ENCODE measurements around the gene PPP3R2.
"Not testable (repeated sequence)": the region's sequence is repeated elsewhere in the genome, so short reads cannot be mapped to it uniquely, and the experiment has no call there.

PPP3R2 gene

DNA sequence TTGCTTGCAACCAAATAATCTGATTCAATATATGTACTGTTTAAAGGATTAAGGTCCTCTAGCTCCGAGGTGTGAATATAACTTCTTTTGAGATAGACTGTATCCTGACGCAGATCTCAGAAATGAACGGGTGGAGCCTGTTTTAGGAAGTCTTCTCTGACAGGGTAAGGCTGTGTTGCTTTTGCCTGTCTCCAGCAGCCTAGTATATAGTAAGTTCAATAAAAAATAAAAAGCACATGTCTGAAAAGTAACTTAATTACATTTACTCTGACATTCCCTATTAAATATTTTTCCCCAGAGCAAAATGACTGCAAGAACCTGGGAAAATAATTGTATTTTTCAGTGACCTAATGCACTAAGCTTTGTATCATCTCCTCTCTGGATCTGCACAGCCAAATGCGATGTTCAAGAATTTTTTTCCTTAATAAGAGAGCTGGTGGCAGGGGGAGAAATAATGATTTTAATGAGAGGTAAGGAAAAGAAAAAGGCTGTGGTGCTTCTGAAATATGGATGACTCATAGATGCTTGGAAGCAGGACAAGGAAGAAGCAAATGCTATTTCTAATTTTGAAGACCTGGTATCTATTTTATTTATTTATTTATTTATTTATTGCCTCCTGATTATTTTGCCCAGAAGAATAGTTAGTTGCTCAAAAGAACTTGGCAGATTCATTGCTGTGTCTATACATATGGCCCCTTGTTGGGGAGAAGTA is 7.3 kb downstream of the PPP3R2 start:
- DNase-seq, result no peak

DNA sequence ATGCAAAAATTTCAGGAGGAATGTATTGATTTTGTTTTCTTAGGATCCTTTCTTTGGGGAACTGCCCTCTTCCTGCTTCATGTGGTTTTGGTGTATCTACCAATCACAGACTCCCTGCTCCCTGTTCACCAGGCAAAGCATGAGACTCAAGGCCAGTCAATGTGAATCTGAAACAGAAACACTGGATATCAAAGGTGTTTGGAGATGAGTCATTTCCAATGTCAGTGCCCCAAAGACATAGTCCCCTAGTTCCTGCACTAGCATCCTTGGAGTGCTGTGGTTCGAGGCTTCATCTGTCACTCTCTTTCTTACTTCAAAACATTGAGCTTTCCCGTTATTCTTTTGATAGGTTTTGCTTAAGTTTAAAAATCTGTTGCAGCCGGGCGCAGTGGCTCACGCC is 8.1 kb downstream of the PPP3R2 start:
- DNase-seq, result no peak

- DNase-seq, result no peak
These were observed 9.0 kb downstream of the PPP3R2 start for GRCh38 chr9:101585740-101586139.

- no peak for DNase-seq
These were observed 12.2 kb downstream of the PPP3R2 start for GRCh38 chr9:101582553-101582952.

DNA sequence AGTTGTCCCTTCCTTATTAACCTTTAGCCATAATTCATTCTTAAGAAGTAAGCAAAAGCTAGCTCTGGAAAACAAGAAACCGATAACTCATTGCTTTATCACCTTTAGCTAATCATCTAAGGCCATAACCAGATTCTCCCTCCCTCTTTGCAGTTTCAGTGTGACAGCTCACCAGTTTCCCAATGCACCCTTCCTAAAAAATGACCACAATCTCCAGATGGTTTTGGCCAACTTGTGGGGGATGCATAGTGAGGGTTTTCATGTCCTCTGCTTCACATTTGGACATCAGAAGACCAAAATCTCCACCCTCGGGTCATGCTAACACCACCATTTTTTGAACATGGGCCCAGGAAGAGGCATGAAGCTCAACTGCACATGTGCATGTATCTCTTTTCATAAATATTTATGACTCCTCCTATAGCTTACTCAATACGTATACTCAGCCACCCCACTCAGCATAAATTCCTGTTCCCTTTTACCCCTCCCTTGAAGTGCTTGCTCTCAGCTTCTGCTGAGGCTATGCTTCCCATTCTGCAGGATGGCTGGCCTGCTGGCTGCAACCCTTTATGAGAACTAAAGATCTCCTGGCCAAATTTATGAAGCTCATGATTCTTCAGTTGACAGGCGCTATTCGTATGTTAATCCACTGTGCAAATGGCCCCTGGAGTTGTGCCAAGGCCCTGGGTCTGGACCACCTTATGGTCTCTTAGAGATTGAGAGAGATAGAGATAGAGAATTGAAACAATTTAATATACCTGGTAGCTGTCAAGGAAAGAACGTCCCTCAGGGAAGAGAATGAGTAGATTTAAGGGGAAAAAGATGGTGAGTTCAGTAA is 14.8 kb downstream of the PPP3R2 start:
- DNase-seq, result no peak

GRCh38 chr9:101578378-101578777 is 16.4 kb downstream of the PPP3R2 start:
- no peak for DNase-seq

DNA sequence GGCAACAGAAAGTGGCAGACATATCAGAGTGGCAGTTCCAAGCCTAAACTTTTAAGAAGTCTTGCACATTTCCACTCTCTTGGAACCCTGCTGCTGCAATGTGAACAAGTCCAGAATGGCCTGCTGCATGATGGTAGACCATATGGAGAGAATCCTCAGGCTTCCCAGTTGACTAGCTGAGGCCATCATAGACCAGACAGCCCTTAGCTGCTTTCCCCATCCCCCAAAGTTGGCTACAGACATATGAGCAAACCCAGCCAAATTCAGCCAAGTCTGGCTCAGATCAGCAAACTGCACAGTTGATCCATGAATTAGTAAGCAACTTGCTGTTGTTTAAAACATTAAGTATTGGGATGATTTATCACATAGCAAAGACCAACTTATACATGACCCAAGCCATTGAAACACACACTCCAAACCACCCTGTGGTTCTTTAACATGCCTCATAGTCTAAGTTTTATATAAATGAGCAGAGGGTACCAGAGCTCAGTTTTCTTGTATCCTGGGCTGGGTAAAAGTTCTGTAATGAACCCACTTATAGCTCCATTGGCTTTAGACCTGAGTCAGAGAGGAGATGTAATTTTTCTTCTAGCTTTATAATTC is 19.9 kb downstream of the PPP3R2 start:
- DNase-seq, result no peak

DNA sequence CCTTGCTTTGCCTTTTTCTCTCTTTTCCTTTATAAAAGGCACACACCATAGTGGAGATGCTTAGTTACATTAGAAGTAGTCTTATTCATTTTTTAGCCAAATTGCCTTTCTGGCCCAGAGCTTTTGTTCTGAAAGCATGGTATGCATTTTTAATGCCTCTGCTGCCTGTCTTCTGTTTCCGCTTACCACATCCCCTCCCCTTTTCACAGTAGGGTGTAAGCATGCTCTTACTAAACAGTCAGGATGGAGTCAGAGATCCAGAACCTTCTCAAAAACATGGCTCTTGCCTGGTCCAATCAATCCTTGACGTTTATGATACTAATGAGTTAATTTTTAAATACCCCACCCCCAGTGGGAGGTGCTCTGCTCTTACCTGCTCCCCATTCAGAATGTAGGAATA is 22.5 kb downstream of the PPP3R2 start:
- DNase-seq, result no peak

DNA sequence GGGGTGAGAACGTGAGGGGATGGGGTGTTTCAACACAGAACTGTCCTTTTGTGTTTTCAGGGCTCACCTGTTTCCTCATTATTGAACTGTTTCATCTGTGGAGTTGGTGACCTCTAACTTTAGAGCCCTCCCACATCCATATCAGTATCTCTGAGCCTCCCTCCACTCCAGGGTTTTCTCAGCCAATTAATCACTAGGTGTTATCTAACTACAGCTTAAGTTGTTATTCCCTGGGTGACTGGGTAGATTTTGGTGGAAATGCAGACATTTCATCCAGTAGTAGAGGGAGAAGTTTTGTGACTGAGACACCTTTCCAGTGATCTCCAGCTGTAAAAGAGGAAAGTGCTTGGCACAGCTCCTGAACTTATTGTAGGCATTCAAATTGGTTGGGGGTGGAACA is 23.7 kb downstream of the PPP3R2 start:
- no peak for DNase-seq

DNA sequence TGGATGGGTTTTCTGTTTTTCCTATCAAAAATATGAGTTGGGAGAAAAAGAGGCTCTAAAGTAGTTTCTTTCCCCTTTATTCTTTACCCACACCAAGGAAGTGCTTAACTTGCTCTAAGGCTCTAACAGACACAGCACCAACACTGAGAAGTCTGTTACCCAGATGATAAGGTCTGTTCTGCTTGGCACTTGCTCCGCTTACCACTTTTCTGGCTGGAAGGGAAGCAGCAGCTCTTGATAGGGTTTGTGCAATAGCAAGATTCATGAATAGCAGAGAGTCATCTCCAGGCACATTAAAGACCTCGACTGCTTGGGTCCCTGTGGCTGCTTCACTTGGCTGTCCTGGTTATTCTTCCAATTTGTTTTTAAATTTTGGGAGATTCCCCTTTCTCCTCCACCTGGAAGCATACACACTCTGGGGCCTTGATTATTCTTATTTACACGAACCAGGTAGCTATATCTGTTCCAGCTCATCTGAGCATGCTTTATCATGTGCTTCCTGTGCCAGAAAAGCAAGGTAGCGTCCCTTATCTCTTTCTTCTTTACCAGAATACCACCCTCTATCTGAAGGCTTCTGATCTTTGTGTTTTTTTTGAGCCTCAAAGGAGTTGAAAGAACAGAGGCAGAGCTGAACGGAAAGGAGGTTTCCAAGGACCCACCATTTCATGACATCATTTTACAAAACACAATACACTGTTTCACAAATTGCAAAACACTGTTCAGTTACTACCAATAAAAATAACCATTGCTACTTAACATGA is 24.8 kb downstream of the PPP3R2 start:
- no peak for DNase-seq

DNA sequence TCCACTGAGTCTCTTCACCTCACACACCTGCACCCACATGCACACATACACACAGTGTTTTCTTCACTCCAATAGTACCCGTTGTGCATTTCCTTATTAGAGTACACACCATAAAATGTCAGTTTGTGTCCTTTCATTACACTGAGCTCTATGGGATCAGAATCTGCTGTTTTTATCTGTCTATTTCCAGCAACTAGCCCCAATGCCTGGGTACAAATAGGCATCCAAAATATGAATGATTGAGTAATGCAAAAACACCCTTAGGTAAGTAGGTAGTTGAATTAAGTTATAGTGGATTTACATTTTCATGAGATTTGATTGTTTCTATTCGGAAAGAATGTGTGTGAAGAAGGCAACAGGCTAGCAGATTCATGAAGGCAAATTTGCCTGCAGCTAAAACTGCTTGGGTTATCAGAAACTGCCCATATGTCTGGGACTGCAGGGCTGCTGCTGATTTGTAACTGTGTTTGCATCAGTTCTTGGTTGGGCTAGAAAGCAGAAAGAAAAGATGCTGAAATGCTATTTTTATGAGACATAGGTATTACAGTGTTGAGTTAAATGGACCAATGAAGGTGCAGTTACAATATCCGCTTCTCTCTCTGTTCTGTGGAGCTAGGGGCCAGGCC is 26.9 kb downstream of the PPP3R2 start:
- no peak for DNase-seq

- DNase-seq, result no peak
These were observed 27.7 kb downstream of the PPP3R2 start for GRCh38 chr9:101566904-101567724.

GRCh38 chr9:101564252-101564651 is 30.5 kb downstream of the PPP3R2 start:
- DNase-seq, result no peak

DNA sequence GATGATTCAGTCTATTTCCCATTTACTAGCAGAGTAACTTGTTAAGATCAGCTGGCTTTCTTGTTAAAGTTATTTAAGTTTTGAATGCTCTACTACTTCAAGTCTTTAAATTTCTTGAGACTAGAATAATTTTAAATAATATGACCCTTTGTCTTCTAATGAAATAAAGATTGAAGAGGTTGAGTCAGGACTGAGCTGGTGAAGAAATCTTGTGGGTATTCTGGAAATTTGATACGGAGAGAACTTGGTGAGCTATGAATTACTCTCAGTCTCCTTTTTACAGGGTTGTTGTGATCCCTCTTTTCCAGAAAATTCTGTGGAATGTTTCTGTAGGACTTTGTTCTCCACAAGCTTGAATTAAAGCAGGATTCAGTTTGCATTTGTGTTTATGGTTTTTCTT is 31.8 kb downstream of the PPP3R2 start:
- DNase-seq, result no peak

DNA sequence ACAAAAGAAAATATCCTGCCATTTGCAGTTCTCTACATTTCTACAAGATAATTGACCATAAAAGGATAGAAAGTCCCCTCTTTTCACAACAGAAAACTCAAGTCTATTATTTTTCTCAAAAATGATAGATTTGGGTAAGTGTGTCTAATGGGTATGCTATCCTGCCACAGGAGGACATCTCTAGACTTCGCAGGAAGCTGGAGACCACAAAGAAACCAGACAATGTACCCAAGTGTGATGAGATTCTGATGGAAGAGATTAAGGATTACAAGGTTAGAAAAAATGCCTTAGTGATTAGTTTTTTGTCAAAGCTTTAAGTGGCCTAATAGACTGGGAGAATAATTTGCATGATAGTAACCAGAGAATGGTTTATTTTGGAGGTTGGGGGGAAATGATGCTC is 33.0 kb downstream of the PPP3R2 start:
- DNase-seq, result no peak

DNA sequence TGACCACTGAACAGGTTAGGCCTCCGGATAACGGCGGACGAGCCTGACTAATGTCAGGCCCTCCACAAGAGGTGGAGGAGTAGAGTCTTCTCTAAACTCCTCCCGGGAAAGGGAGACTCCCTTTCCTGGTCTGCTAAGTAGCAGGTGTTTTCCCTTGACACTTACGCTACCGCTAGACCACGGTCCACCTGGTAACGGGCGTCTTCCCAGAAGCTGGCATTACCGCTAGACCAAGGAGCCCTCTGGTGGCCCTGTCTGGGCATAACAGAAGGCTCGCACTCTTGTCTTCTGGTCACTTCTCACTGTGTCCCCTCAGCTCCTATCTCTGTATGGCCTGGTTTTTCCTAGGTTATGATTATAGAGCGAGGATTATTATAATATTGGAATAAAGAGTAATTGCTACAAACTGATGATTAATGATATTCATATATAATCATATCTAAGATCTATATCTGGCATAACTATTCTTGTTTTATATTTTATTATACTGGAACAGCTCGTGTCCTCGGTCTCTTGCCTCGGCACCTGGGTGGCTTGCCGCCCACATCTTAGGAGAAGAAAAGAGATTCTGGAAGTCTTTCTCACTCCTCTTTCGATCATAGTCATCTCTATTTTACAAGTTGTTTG is 45.2 kb downstream of the PPP3R2 start:
- not testable (repeated sequence) for DNase-seq

- DNase-seq, result no peak
These were observed 51.6 kb downstream of the PPP3R2 start for GRCh38 chr9:101543098-101543735.
